Chondrocyte (in vitro differentiated cells): ENCODE data around the gene FAM81A. TPM values are rescaled to one million over a fixed set of nuclear protein-coding genes. Genes with fewer than 3 reads are reported as not detected.

Experiments
- DNase-seq: peaks from one replicate; pipeline ENCODE4 v3.0.0; 2021; ENCODE audit warnings: mixed read lengths, low spot score
- H3K27ac Mint-ChIP-seq: one replicate; pipeline ENCODE4 v1.8.0; 2021; ENCODE audit warnings: mild to moderate bottlenecking, moderate library complexity, mixed read lengths; ENCODE audit not compliant: unreplicated experiment
- H3K27me3 Mint-ChIP-seq: 2 replicates; pipeline ENCODE4 v1.8.0; 2021; ENCODE audit warnings: low read depth, mixed read lengths
- H3K36me3 Mint-ChIP-seq: 2 replicates; pipeline ENCODE4 v1.8.0; 2021; ENCODE audit warnings: low read depth, mixed read lengths
- H3K4me1 Mint-ChIP-seq: 2 replicates; pipeline ENCODE4 v1.8.0; 2021; ENCODE audit warnings: low read depth, mild to moderate bottlenecking, mixed read lengths
- H3K4me3 Mint-ChIP-seq: one replicate; pipeline ENCODE4 v1.8.0; 2021; ENCODE audit warnings: mild to moderate bottlenecking, moderate library complexity, mixed read lengths; ENCODE audit not compliant: unreplicated experiment
- H3K9me3 Mint-ChIP-seq: 2 replicates; pipeline ENCODE4 v1.8.0; 2021; ENCODE audit warnings: low read depth, mixed read lengths
- CTCF ChIP-seq: fragments of 200-600 bp; sonication (generic); IDR thresholded peaks from 2 replicates; pipeline ENCODE4 v1.5.0; 2021; ENCODE audit warnings: antibody characterized with exemption, mild to moderate bottlenecking, moderate library complexity
- total RNA-seq: library from RNA; stranded (reverse); gene quantifications from 3 replicates; pipeline ENCODE4 v1.2.1, GENCODE V29; 2021

The FAM81A gene
- total RNA-seq, 1 donor from 2014 or later: 0.15 TPM

GRCh38 chr15:59491062-59491461, 53.1 kb downstream of the FAM81A start:
- H3K27me3 Mint-ChIP-seq: peaks cover 8% of the 10 kb centered on the region
- H3K4me1 Mint-ChIP-seq: peaks cover 8% of the 10 kb centered on the region
- H3K4me3 Mint-ChIP-seq: no peak overlapping the region
- H3K36me3 Mint-ChIP-seq: peaks cover 7% of the 10 kb centered on the region
- no peak overlapping the region for H3K27ac Mint-ChIP-seq
- no peak for DNase-seq
- peaks cover 16% of the 10 kb centered on the region for H3K9me3 Mint-ChIP-seq
- no peak for TF ChIP-seq CTCF

GRCh38 chr15:59492389-59493377, 54.7 kb downstream of the FAM81A start:
- Mint-ChIP-seq H3K27me3 (peaks cover 4% of the 10 kb centered on the region), H3K4me3 (no peak overlapping the region), H3K27ac (no peak overlapping the region), H3K4me1 (peaks cover 8% of the 10 kb centered on the region), H3K9me3 (peaks cover 9% of the 10 kb centered on the region), H3K36me3 (peaks cover 3% of the 10 kb centered on the region)
- TF ChIP-seq CTCF: peak; percentile 98
- DNase-seq: no peak

GRCh38 chr15:59501597-59501996, 63.6 kb downstream of the FAM81A start:
- no peak for DNase-seq
- H3K27ac Mint-ChIP-seq: no peak overlapping the region
- H3K27me3 Mint-ChIP-seq: peaks cover 22% of the 10 kb centered on the region
- H3K9me3 Mint-ChIP-seq: no peaks in the 10 kb centered on the region
- peak; percentile 80 for TF ChIP-seq CTCF
- H3K4me1 Mint-ChIP-seq: no peaks in the 10 kb centered on the region
- no peak overlapping the region for H3K4me3 Mint-ChIP-seq
- peaks cover 2% of the 10 kb centered on the region for H3K36me3 Mint-ChIP-seq

- TF ChIP-seq CTCF: no peak
- peaks cover 1% of the 10 kb centered on the region for H3K36me3 Mint-ChIP-seq
- no peaks in the 10 kb centered on the region for H3K9me3 Mint-ChIP-seq
- no peak for DNase-seq
- H3K4me1 Mint-ChIP-seq: no peaks in the 10 kb centered on the region
- H3K27me3 Mint-ChIP-seq: peaks cover 2% of the 10 kb centered on the region
- H3K4me3 Mint-ChIP-seq: no peak overlapping the region
- H3K27ac Mint-ChIP-seq: no peak overlapping the region
Measured at GRCh38 chr15:59515190-59515589, 77.2 kb downstream of the FAM81A start.

GRCh38 chr15:59516655-59517461, 78.9 kb downstream of the FAM81A start:
- H3K9me3 Mint-ChIP-seq: no peaks in the 10 kb centered on the region
- no peak overlapping the region for H3K4me3 Mint-ChIP-seq
- no peak for TF ChIP-seq CTCF
- peaks cover 6% of the 10 kb centered on the region for H3K27me3 Mint-ChIP-seq
- DNase-seq: no peak
- no peaks in the 10 kb centered on the region for H3K4me1 Mint-ChIP-seq
- no peaks in the 10 kb centered on the region for H3K36me3 Mint-ChIP-seq
- H3K27ac Mint-ChIP-seq: no peak overlapping the region
